Germinal center (tissue), 1 donor: ENCODE measurements around the gene RAB11FIP3.
"Not testable (repeated sequence)": the region's sequence is repeated elsewhere in the genome, so short reads cannot be mapped to it uniquely, and the experiment has no call there.

Experiments used
- DNase-seq: peaks from one replicate; pipeline ENCODE4 v3.0.0; 2012; ENCODE audit warnings: mixed read lengths, low spot score

The RAB11FIP3 gene

DNA sequence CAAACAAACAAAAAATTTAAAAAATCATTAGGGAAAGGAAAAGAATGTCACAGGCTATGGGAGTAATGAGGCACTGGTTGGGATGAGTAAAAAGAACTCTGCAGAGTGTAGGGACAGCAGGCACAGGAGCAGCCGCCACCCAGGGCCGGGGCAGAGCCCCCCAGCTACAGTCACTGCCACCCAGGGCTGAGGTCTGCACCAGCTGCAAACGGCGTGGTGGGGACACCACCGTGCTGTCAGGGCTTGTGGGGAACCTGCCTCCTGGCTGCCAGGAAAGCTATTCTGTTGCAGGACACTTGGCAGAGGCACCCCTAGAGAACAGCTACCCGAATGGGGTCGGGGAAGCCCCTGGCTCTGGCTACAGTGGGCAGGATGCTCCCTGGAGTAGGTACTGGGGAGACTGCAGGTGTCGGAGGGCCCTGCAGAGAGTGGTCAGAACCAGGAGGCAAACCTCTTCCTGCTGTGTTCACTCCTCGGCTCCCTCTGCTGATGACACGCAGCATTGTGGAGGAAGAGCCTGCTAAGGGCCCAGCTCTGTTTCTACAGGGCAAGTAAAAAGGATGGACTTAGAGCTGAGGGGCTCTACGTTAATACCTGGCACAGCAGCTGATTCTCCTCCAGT lies 69.8 kb downstream of the RAB11FIP3 start:
- peak; percentile 28 for DNase-seq

DNA sequence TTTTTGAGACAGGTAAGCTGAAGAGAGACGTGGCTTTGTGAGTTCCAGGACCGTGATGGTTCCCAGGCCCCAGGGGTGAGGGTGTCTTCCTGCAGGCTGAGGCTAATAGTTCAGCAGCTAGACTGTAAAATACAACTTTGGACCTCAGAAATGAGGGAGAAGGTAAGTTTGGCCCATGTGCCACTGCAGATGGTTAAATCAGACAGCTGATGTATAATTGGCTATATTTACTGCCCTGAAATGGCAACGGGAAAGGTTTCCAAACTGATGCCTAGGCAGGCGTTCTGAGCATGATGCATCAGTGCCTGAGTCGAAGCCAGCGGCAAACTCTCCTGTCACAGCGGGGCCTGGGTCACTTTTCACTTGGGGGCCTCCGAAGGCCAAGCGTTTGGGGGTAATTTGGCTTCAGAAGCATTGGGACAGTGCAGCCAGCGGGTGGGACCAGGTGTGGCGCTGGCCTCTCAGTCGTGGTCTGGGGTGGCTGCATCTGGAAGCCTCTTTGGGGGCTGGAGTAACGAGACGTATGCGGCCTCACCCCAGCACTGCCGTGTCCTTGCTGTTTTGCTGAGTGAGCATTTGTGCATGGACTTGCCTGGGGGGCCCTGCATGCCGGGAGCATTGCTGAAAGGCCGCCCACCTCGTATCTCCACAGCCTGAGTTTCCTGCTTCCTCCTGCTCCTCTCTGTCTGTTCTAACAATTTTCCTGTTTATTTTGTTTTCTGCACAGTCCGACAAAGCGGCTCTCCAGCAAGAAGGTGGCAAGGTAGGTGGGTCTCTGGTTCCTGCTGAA lies 70.8 kb downstream of the RAB11FIP3 start:
- DNase-seq, result no peak

DNA sequence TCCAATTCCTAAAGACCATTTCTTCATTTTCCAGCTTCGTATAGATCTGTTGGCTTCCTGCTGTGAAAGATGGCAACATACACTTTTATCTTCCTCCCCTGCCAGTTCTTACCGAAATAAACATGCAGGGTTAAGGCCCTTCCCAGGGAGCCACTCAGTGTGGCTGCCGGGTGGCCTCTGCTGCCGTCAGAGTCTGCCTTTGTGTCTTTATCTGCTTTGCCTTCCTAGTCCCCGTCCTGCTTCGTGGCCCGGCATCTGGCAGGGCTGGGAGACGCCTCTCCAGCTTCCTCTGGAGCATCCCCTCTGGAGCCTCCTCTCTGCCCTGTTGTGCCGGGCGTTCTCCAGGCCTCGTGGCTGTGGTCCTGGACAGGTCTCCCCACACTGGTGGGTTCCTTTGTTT lies 71.8 kb downstream of the RAB11FIP3 start:
- no peak for DNase-seq

DNA sequence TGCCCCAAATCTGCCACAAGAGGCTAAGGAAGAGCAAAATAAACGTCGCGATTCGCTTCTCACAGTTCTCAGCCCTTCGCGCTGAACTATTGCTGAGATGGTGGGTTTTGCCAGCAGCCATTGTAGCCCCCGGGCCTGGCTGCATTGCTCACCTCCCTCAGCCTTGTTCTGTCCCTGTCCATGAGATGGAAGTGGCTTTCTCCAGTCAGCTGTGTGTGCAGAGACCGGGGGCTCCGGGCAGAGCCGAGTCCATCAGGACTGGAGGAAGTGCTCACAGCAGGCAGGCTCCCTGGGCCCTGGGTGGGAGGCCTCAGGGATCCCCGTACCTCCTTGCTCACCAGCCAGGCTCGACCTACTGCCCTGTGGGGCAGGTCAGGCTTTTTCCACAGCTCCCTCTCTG lies 74.5 kb downstream of the RAB11FIP3 start:
- DNase-seq, result no peak

DNA sequence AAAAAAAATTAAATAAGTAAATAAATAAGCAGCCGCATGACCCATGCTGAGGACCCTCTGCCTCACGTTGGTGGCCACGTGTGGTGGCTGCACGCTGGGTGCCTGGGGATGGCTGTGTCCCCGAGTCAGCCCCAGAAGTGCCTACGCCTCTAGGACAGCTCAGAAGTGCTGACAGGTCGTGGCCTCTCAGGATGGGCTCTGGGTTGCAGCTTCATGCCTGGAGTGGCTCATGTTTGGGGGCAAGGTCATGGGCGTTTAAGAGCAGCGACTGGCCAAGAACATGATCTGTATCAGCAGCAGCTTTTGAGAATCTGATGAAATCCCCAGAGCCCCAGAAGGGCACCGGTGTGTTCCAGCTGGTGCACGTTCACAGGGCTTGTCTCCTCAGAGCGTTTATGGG lies 75.3 kb downstream of the RAB11FIP3 start:
- DNase-seq, result no peak

DNA sequence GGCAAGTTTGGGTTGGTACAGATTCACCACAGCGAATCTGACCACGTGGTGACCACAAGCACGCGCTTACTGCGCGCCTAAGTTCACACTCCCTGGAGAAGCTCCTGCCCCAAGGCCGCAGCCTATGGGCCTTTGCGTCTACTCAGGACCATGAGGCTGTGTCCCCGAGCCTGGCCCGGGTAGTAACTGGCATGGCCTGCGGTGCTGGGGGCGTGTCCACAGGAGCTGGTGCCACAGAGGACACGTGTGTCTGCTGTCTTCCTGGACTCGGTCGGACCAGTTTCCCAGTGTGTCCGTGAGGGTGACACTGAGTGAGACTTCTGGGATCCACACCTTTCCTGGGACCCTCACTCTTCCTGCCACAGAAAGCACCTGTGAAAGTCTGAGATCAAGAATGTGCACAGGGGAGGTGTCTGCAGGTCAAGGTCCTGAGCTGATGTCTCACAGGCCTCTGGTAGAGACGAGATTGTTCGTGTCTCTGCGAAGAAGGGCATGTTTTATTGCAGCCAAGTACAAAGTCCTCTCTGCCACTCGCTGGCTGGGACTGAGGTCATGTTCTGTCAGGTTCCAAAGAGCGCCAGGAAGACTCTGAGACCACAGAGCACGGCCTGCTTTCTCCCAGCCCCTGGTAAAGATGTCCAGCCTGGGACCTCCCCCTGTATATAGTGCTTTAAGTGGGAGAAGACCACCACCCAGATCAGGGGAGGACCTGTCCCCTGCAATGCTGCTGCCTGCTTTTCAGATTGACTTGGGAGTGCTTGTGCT lies 76.9 kb downstream of the RAB11FIP3 start:
- DNase-seq, result no peak

DNA sequence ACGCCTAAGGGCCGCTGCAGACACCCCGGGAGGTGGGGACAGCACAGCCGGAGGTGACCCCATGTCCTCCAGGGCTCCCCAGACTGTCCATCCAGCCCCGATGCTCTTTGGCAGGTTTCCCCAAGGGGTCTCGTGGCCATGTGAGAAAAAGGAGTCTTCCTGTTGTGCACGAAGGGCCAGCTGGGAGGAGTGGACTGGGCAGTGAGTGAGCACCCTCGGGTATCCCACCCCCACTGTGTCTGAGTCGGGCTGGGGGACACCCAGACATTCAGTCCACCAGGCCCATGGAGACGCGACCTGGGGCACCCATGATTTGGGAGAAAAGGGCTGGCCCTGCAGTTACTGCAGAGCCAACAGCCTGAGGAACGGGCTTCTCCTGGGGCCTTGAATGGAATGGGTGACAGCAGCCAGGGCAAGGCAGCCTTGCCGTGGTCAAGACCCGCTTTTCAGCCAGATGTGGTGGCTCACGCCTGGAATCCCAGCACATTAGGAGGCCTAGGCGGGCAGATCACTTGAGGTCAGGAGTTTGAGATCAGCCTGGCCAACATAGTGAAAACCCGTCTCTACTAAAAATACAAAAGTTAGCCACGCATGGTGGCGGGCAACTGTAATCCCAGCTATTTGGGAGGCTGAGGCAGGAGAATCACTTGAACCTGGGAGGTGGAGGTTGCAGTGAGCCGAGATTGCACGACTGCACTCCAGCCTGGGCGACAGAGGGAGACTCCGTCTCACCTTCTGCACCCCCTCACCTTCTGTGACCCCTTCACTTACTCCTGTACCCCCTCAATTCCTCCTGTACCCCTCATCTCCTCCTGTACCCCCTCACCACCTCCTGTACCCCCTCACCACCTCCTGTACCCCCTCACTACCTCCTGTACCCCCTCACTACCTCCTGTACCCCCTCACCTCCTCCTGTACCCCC lies 78.0 kb downstream of the RAB11FIP3 start:
- no peak for DNase-seq

DNA sequence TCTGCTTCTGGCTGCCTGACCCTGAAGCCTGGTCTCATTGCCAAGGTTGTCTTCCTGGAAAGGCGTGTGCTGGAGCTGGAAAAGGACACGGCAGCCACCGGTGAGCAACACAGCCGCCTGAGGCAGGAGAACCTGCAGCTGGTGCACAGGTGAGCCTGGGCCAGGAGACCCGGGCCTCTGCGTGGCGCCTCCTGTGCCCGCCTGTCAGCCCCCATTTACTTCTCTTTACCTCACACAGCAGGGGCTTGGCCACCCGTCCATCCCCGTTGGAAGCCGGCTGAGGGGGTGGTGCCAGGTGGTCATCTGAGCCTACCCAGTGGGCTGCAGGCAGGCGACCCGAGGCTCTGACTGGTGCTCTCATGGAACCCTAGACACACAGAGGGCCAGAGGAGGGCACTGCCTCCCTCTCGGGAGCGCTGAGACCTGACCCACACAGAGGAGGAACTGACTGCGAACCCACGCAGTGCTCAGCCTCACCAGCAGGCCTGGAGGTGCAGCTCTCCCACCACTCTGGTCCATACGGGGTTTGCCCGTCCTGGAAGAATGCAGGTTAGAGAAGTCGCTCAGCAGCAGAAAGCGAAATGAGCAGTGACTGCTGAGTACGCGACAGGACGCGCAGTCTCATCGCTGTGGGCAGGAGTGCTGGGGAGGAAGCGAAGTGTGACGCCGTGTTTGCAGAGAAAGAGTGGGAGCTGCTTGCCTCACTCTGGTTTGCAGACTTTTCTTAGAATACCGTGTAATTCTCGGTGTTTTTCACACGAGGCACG lies 80.2 kb downstream of the RAB11FIP3 start:
- DNase-seq, result no peak

DNA sequence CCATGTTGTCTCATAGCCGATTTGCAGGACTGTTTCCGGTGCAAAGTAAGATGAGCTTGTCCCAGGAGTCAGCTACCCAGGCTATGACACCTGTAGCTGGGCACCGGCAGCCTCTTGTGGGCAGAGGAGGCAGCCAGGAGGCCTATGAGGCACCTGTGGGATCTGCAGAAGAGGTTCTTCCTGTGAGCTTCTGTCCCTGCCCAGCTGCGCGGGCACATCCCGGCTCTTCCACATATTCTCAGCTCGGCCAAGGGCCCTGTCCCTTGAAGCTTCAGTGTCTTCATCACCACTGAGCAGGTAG lies 80.7 kb downstream of the RAB11FIP3 start:
- DNase-seq, result no peak

DNA sequence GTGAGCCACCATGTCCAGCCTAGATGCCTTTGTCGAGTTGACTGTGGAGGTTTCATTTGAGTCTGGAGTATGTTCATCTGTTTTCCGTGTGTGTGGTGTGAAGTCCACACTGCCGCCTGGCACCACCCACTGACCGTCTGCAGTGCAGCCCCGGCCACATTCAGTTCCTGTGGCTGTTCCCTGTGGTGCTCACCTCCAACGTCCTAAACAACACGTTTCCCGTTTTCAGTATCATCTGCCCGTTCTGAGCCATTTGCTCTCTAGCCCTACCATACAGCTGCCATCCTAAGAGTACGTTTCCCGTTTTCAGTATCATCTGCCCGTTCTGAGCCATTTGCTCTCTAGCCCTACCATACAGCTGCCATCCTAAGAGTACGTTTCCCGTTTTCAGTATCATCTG lies 82.1 kb downstream of the RAB11FIP3 start:
- not testable (repeated sequence) for DNase-seq

DNA sequence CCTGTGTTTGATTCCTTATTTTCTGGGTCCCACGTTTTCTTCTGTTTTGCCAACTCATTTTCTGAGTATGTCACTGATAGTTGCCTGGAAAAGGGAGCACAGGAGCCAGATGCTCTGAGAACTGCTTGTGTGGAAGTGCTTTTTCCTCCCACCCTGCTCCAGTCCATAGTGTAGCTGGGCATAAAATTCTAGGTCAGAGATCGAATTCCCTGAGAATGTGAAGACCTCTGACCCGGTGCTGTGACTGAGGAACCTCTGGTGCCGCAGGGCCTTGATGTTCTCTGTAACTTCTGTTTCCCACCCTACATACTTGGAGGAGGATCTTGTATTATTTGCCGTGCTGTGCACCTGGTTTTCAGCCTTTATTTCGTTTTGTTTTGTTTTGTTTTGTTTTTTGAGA lies 82.5 kb downstream of the RAB11FIP3 start:
- no peak for DNase-seq

DNA sequence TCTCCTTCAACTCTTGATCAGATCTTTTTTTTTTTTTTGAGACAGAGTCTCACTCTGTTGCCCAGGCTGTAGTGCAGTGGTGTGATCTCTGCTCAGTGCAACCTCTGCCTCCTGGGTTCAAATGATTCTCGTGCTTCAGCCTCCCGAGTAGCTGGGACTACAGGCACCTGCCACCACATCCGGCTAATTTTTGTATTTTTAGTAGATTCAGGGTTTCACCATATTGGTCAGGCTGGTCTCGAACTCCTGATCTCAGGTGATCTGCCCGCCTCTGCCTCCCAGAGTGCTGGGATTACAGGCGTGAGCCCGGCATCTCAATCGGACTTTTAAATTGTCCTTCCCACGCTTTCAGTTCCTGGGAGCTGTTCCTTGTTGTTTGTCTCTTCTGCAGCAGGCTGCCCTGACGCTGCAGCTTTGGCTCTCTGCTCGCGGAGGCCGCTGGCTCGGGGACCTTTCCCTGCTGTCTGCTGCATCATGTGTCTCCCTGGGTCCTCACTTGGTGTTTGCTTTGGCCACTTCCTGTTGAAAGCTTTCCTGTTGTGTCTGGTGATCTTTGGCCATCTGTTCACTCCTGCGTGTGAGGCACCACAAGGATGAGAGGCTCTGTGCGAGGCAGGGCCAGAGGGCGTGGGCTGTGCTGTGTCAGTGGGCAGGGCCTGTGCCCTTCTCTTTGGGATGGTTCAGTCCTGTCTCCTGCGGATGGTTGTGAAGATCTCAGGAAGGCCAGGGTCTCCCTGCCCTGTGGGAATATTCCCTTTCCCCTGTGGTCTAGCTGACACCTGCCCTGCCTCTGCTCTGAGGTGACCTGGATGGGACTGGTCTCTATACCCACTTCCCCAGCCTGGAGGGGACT lies 83.7 kb downstream of the RAB11FIP3 start:
- no peak for DNase-seq

DNA sequence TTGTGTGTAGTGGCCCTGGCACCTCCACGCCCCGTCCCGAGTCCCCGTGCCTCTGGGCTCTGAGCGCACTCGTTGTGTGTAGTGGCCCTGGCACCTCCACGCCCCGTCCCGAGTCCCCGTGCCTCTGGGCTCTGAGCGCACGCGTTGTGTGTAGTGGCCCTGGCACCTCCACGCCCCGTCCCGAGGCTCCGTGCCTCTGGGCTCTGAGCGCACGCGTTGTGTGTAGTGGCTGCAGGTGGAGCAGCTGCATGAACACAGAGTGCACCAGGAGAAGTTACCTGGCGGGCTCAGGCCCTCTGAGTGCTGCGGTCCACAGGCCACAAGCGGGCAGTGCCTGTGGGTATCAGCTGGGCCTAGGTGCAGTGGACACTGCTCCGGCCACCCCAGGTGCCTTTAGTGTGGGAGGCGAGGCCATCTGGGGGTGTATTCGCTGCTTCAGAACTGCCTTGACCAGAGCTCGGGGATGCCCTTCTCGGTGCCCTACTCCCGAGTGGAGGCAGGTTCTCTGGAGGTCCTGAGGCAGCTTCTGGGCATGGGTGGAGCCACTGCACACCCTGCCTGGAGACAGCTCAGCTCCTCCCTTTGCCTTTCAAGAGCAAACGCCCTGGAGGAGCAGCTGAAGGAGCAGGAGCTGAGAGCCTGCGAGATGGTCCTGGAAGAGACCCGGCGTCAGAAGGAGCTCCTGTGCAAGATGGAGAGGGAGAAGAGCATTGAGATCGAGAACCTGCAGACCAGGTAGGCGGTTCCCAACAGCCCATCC lies 84.8 kb downstream of the RAB11FIP3 start:
- DNase-seq, result no peak

DNA sequence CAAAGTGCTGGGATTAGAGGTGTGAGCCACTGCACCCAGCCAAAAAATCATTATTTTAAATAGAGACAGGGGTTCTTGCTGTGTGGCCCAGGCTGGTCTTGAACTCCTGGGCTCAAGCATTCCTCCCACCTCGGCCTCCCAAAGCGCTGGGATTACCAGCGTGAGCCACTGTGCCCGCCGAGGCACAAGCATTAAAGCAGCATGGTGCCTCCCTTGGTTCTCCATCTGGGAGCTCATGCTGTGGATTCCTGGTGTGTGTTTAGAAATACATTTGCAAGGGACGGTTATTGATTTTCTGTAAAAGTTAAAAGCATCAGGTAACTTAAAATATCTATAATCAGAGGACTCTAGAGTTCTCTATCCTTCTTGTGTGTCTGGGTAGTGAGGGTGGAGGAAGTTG lies 87.4 kb downstream of the RAB11FIP3 start:
- DNase-seq, result no peak

DNA sequence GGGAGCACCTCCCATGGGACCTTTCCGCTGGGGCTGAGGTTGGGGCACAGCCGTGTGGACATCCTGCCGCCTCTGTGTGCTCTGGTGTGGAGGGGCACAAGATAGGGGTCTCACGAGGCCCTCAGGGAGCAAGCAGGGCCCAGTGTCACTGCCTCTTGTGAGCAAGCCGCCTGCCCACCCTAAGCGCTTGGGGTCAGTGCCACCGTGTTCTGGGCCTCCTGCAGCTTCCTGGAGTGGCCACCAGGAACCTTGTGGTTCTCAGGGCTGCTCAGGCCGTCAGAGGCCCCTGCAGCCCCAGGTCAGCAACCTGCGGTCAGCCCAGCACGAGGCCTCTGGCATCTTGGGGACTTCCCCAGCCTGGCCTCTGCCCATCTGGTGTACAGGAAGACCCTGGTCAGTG lies 88.5 kb downstream of the RAB11FIP3 start:
- DNase-seq, result no peak

DNA sequence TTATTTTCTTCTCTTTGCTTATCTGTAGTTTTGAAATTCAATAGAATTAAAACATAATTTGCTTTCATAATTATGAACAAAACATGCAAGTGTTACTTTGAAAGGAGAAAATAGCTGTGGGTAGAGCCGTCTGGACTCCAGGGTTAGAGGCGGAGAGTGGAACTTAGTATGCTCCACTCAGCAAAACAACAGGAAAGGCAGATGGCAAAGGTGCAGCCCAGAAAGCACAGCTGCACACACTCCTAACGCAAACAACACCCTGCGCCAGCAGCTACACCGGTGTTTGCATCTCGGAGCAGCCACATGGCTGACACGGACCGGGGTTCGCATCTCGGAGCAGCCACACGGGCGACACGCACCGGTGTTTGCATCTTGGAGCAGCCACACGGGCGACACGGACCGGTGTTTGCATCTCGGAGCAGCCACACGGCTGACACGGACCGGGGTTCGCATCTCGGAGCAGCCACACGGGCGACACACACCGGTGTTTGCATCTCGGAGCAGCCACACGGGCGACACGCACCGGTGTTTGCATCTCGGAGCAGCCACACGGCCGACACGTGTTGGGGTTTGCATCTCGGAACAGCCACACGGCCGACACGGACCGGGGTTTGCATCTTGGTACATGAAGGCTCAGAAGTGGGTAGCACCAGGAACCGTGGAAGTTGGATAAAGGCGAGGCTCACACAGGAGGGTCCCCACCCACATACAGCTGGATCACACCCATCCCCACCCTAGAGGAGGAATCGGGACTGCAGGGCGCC lies 89.9 kb downstream of the RAB11FIP3 start:
- DNase-seq, result no peak

DNA sequence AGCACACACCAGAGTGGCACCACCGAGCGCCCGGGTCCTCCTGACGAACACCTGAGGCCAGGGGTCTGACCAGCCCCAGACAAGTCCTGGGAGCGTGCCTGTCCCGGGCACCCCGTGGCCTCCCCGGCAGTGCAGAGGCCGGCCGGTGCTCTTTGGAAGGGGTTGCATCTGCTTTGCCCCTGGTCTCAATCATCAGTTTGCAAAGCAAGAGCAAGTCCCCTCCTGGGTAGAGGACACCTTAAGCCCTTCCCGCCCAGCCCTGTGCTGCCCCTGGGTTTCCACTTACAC lies 90.4 kb downstream of the RAB11FIP3 start:
- no peak for DNase-seq

DNA sequence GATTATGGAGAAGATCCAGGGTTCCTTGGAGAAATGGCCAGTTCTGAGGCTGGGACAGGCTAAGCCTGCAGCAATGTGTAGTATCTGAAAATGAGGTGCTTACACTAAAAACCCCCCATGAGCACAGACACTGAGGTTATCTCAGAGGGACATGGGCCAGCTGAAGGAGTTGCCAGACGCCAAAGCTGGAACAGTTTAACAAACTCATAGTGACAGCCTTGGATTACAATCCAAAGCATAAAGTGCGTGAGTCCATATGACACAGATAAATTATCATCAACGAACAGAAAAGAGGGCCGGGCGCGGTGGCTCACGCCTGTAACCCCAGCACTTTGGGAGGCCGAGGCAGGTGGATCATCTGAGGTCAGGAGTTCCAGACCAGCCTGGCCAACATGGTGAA lies 90.9 kb downstream of the RAB11FIP3 start:
- no peak for DNase-seq

DNA sequence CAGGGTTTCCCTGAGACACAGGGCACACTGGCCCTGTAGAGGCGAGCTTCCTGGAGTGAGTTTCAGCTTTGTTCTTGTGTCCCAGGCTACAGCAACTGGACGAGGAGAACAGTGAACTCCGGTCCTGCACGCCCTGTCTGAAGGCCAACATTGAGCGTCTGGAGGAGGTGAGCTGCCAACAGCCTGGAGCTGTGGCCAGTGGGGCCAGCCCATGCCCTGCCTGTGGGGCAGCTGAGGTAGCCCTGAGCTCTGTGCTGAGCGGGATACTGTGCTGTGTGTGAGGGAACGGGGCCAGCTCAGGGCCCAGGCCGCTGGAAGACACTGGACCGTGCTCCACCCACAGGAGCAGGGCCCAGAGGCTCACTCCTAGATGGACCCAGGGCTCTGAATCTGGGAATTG lies 93.4 kb downstream of the RAB11FIP3 start:
- DNase-seq, result no peak
